ENCODE data around the gene EHMT1.
"Not testable (repeated sequence)": the region's sequence is repeated elsewhere in the genome, so short reads cannot be mapped to it uniquely, and the experiment has no call there.

EHMT1 gene

GRCh38 chr9:137762414-137763061 lies 143.7 kb downstream of the EHMT1 start:
- DNase-seq (ENCODE audit: low read depth) = no peak

GRCh38 chr9:137763271-137763955 lies 144.6 kb downstream of the EHMT1 start:
- DNase-seq (ENCODE audit: low read depth) = no peak

GRCh38 chr9:137764171-137764671 lies 145.4 kb downstream of the EHMT1 start:
- no peak for DNase-seq (ENCODE audit: low read depth)

- DNase-seq (ENCODE audit: low read depth) = no peak
Observed at GRCh38 chr9:137764981-137765380, 146.2 kb downstream of the EHMT1 start.

GRCh38 chr9:137765536-137765935 lies 146.7 kb downstream of the EHMT1 start:
- DNase-seq (ENCODE audit: low read depth) = no peak

GRCh38 chr9:137771580-137771979 lies 152.8 kb downstream of the EHMT1 start:
- no peak for DNase-seq (ENCODE audit: low read depth)

- no peak for DNase-seq (ENCODE audit: low read depth)
Observed at GRCh38 chr9:137772281-137772873, 153.6 kb downstream of the EHMT1 start.

- no peak for DNase-seq (ENCODE audit: low read depth)
Observed at GRCh38 chr9:137774775-137775386, 156.1 kb downstream of the EHMT1 start.

- no peak for DNase-seq (ENCODE audit: low read depth)
Observed at GRCh38 chr9:137776306-137776995, 157.6 kb downstream of the EHMT1 start.

- DNase-seq (ENCODE audit: low read depth) = no peak
Observed at GRCh38 chr9:137777761-137778160, 159.0 kb downstream of the EHMT1 start.

GRCh38 chr9:137778336-137778735 lies 159.5 kb downstream of the EHMT1 start:
- no peak for DNase-seq (ENCODE audit: low read depth)

- DNase-seq (ENCODE audit: low read depth) = no peak
Observed at GRCh38 chr9:137778914-137779313, 160.1 kb downstream of the EHMT1 start.

- not testable (repeated sequence) for DNase-seq (ENCODE audit: low read depth)
Observed at GRCh38 chr9:137780031-137780430, 161.2 kb downstream of the EHMT1 start.

GRCh38 chr9:137781906-137782585 lies 163.2 kb downstream of the EHMT1 start:
- DNase-seq (ENCODE audit: low read depth) = no peak

GRCh38 chr9:137783521-137783920 lies 164.7 kb downstream of the EHMT1 start:
- no peak for DNase-seq (ENCODE audit: low read depth)

- DNase-seq (ENCODE audit: low read depth) = no peak
Observed at GRCh38 chr9:137784046-137784445, 165.2 kb downstream of the EHMT1 start.

- no peak for DNase-seq (ENCODE audit: low read depth)
Observed at GRCh38 chr9:137784641-137785513, 166.1 kb downstream of the EHMT1 start.

GRCh38 chr9:137785704-137786161 lies 166.9 kb downstream of the EHMT1 start:
- no peak for DNase-seq (ENCODE audit: low read depth)

GRCh38 chr9:137786511-137786920 lies 167.7 kb downstream of the EHMT1 start:
- DNase-seq (ENCODE audit: low read depth) = no peak

- no peak for DNase-seq (ENCODE audit: low read depth)
Observed at GRCh38 chr9:137787381-137787780, 168.6 kb downstream of the EHMT1 start.
